Skeletal muscle satellite cell (primary cell): ENCODE data around the gene DAB1.

ENCODE experiments used
- H3K27me3 ChIP-seq: 2 replicates; pipeline ENCODE4 v1.7.0; 2013; ENCODE audit warnings: low read length; ENCODE audit not compliant: control insufficient read depth, insufficient read depth
- H3K36me3 ChIP-seq: 2 replicates; pipeline ENCODE4 v1.7.0; 2013; ENCODE audit warnings: mild to moderate bottlenecking, control low read depth, low read length; ENCODE audit not compliant: insufficient read depth
- H3K4me1 ChIP-seq: 2 replicates; pipeline ENCODE4 v1.7.0; 2013; ENCODE audit warnings: low read length; ENCODE audit not compliant: control insufficient read depth, insufficient read depth
- H3K4me2 ChIP-seq: 2 replicates; pipeline ENCODE4 v1.7.0; 2013; ENCODE audit warnings: mild to moderate bottlenecking, low read length
- H3K4me3 ChIP-seq: 2 replicates; pipeline ENCODE4 v1.7.0; 2013; ENCODE audit warnings: low read length
- H3K9ac ChIP-seq: 2 replicates; pipeline ENCODE4 v1.7.0; 2013; ENCODE audit warnings: mild to moderate bottlenecking, low read depth, low read length, moderate library complexity
- H3K9me3 ChIP-seq: replicated peaks from 2 replicates; pipeline ENCODE4 v1.7.0; 2013; ENCODE audit warnings: mild to moderate bottlenecking, control low read depth, low read length

DAB1 gene

GRCh38 chr1:57380923-57381322 is 42.9 kb downstream of the DAB1 start:
- Histone ChIP-seq H3K4me2 (no peak overlapping the region), H3K4me1 (no peaks in the 10 kb centered on the region), H3K4me3 (no peak overlapping the region), H3K9me3 (no peaks in the 10 kb centered on the region), H3K27me3 (no peaks in the 10 kb centered on the region), H3K9ac (no peak overlapping the region), H3K36me3 (no peaks in the 10 kb centered on the region)

GRCh38 chr1:57378534-57378933 is 45.3 kb downstream of the DAB1 start:
- no peak overlapping the region for H3K4me2 ChIP-seq
- H3K9me3 ChIP-seq, result no peaks in the 10 kb centered on the region
- H3K36me3 ChIP-seq, result no peaks in the 10 kb centered on the region
- H3K4me3 ChIP-seq, result no peak overlapping the region
- H3K4me1 ChIP-seq, result no peaks in the 10 kb centered on the region
- no peaks in the 10 kb centered on the region for H3K27me3 ChIP-seq
- no peak overlapping the region for H3K9ac ChIP-seq

GRCh38 chr1:57377339-57378139 is 46.3 kb downstream of the DAB1 start:
- Histone ChIP-seq H3K9me3 (no peaks in the 10 kb centered on the region), H3K27me3 (no peaks in the 10 kb centered on the region), H3K36me3 (no peaks in the 10 kb centered on the region)

GRCh38 chr1:57376041-57376440 is 47.8 kb downstream of the DAB1 start:
- no peak overlapping the region for H3K4me3 ChIP-seq

More at GRCh38 chr1:57377339-57378139, 46.3 kb downstream of the DAB1 start:
- Histone ChIP-seq H3K4me2 (no peak overlapping the region), H3K4me1 (no peaks in the 10 kb centered on the region), H3K9ac (no peak overlapping the region), H3K4me3 (no peak overlapping the region)

GRCh38 chr1:57369889-57370288 is 54.0 kb downstream of the DAB1 start:
- Histone ChIP-seq H3K9me3 (no peaks in the 10 kb centered on the region), H3K9ac (no peak overlapping the region), H3K4me1 (no peaks in the 10 kb centered on the region), H3K4me3 (no peak overlapping the region), H3K36me3 (no peaks in the 10 kb centered on the region), H3K27me3 (no peaks in the 10 kb centered on the region), H3K4me2 (no peak overlapping the region)

More at GRCh38 chr1:57376041-57376440, 47.8 kb downstream of the DAB1 start:
- no peaks in the 10 kb centered on the region for H3K36me3 ChIP-seq
- H3K4me1 ChIP-seq, result no peaks in the 10 kb centered on the region
- H3K4me2 ChIP-seq, result no peak overlapping the region
- no peaks in the 10 kb centered on the region for H3K27me3 ChIP-seq
- no peaks in the 10 kb centered on the region for H3K9me3 ChIP-seq
- no peak overlapping the region for H3K9ac ChIP-seq

- Histone ChIP-seq H3K27me3 (no peaks in the 10 kb centered on the region), H3K9me3 (no peaks in the 10 kb centered on the region), H3K4me1 (no peaks in the 10 kb centered on the region), H3K36me3 (no peaks in the 10 kb centered on the region), H3K4me3 (no peak overlapping the region), H3K9ac (no peak overlapping the region), H3K4me2 (no peak overlapping the region)
Observed at GRCh38 chr1:57367945-57368344, 55.9 kb downstream of the DAB1 start.

- no peaks in the 10 kb centered on the region for H3K27me3 ChIP-seq
- H3K4me1 ChIP-seq, result no peaks in the 10 kb centered on the region
- H3K4me2 ChIP-seq, result no peak overlapping the region
- no peaks in the 10 kb centered on the region for H3K9me3 ChIP-seq
- H3K9ac ChIP-seq, result no peak overlapping the region
- H3K4me3 ChIP-seq, result no peak overlapping the region
- no peaks in the 10 kb centered on the region for H3K36me3 ChIP-seq
Observed at GRCh38 chr1:57363643-57364042, 60.2 kb downstream of the DAB1 start.

- Histone ChIP-seq H3K9ac (no peak overlapping the region), H3K27me3 (no peaks in the 10 kb centered on the region), H3K4me1 (no peaks in the 10 kb centered on the region), H3K4me3 (no peak overlapping the region), H3K9me3 (no peaks in the 10 kb centered on the region), H3K36me3 (no peaks in the 10 kb centered on the region), H3K4me2 (no peak overlapping the region)
Observed at GRCh38 chr1:57363165-57363564, 60.7 kb downstream of the DAB1 start.

- no peak overlapping the region for H3K4me3 ChIP-seq
- no peaks in the 10 kb centered on the region for H3K36me3 ChIP-seq
- H3K4me2 ChIP-seq, result no peak overlapping the region
- H3K9ac ChIP-seq, result no peak overlapping the region
- no peaks in the 10 kb centered on the region for H3K4me1 ChIP-seq
- H3K27me3 ChIP-seq, result no peaks in the 10 kb centered on the region
- H3K9me3 ChIP-seq, result no peaks in the 10 kb centered on the region
Observed at GRCh38 chr1:57362480-57362879, 61.4 kb downstream of the DAB1 start.

GRCh38 chr1:57361516-57361915 is 62.3 kb downstream of the DAB1 start:
- Histone ChIP-seq H3K36me3 (no peaks in the 10 kb centered on the region), H3K9me3 (no peaks in the 10 kb centered on the region), H3K4me2 (no peak overlapping the region), H3K4me3 (no peak overlapping the region), H3K9ac (no peak overlapping the region), H3K4me1 (no peaks in the 10 kb centered on the region), H3K27me3 (no peaks in the 10 kb centered on the region)

- Histone ChIP-seq H3K36me3 (no peaks in the 10 kb centered on the region), H3K4me2 (no peak overlapping the region), H3K4me1 (no peaks in the 10 kb centered on the region), H3K4me3 (no peak overlapping the region), H3K9ac (no peak overlapping the region), H3K9me3 (no peaks in the 10 kb centered on the region), H3K27me3 (no peaks in the 10 kb centered on the region)
Observed at GRCh38 chr1:57360846-57361407, 62.9 kb downstream of the DAB1 start.

GRCh38 chr1:57357462-57357861 is 66.4 kb downstream of the DAB1 start:
- Histone ChIP-seq H3K4me1 (no peaks in the 10 kb centered on the region), H3K36me3 (no peaks in the 10 kb centered on the region), H3K9ac (no peak overlapping the region), H3K9me3 (no peaks in the 10 kb centered on the region), H3K4me3 (no peak overlapping the region), H3K4me2 (no peak overlapping the region), H3K27me3 (no peaks in the 10 kb centered on the region)
